ENCODE measurements around the gene LHFPL2. TPM values are rescaled to one million over a fixed set of nuclear protein-coding genes. Genes with fewer than 3 reads are reported as not detected.

LHFPL2 gene
- total RNA-seq, 1 experiment from 2014 or later, result 43.6 TPM

DNA sequence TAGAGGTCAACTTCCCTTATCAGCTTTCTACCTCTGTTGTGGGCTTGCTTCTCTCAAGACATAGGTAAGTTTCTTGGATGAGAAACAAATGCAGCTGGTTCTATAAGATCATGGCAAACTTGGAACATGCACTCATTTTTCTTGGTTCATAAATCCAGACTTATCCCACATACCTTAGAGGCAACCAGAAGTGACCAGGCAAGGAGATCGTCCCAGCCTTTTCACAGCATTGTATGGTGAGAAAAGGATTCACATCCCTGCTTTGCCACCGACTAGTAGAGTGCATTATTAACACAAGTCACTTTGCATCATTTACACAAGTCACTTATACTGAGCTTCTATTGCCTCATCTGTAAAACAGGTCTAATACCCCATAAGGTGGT is 35.4 kb downstream of the LHFPL2 start:
- CTCF ChIA-PET, result interaction anchor here (0.6 to 1.4 kb wide), 2 partner anchors 11 to 75 kb away, joined by 4 read pairs; no protein-coding TSS in a partner anchor
- no peak overlapping the region for H3K27ac Mint-ChIP-seq (ENCODE audit: unreplicated experiment)
- TF ChIP-seq, protein P1, sequence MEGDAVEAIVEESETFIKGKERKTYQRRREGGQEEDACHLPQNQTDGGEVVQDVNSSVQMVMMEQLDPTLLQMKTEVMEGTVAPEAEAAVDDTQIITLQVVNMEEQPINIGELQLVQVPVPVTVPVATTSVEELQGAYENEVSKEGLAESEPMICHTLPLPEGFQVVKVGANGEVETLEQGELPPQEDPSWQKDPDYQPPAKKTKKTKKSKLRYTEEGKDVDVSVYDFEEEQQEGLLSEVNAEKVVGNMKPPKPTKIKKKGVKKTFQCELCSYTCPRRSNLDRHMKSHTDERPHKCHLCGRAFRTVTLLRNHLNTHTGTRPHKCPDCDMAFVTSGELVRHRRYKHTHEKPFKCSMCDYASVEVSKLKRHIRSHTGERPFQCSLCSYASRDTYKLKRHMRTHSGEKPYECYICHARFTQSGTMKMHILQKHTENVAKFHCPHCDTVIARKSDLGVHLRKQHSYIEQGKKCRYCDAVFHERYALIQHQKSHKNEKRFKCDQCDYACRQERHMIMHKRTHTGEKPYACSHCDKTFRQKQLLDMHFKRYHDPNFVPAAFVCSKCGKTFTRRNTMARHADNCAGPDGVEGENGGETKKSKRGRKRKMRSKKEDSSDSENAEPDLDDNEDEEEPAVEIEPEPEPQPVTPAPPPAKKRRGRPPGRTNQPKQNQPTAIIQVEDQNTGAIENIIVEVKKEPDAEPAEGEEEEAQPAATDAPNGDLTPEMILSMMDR (IDR thresholded peaks at IDR 0.05; ENCODE audit: unreplicated experiment), result no peak
- no peaks in the 10 kb centered on the region for H3K9me3 Mint-ChIP-seq (ENCODE audit: low read depth, unreplicated experiment)
- no TSS peak for BruUV-seq (replicated peaks)
- no peak for DNase-seq
- H3K27me3 Mint-ChIP-seq (ENCODE audit: unreplicated experiment), result no peaks in the 10 kb centered on the region
- intact Hi-C loops (cut with micrococcal nuclease; ENCODE audit: unreplicated experiment), result no loop called here
- peaks cover 22% of the 10 kb centered on the region for H3K4me1 Mint-ChIP-seq (ENCODE audit: low read depth, unreplicated experiment)
- H3K36me3 Mint-ChIP-seq (ENCODE audit: insufficient read depth, unreplicated experiment), result peaks cover 11% of the 10 kb centered on the region
- no peak overlapping the region for H3K4me3 Mint-ChIP-seq (ENCODE audit: low read depth, unreplicated experiment)

DNA sequence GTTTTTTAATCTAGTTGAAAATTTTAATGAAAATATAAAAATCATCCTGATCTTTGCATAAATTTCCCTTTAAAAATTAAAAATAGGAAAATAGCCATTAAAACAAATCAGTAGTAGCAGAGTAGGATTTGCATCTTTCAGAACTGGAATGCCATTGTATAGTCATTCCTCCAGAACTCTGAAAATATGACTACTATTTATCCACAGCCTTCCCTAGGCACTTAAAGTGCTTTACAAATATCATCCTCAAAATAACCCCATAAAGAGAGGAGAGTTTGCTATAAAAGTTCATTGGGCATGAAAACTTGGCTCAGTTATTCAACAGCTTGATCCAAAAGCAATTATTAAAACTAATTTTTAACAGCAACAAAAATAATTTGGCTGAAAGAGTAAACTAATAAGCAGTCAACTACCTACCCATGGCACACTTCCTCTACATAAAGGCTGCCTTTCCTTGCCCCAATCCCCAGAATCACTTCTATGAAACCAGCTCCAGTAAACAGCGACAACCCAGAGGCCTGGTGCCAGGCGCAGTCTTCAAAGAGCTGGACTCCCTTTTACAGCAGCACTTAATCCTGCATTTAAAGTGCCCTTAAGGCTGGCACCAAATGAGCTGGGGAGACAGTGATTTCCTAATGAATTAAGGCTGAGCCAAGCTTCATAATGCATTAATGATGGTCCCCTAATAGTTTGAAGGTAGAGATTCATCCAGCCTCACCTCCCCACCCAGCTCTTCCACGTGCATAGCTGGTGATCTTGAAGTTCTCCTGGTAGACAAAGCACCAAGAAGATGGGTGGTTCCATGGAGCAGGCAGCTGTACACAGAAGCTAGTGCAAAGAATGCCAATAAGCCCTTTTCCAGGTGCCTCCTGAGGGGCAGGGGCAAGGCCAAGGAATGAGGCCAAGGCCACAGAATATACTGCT is 36.1 kb downstream of the LHFPL2 start:
- peaks cover 29% of the 10 kb centered on the region for H3K4me1 Mint-ChIP-seq (ENCODE audit: low read depth, unreplicated experiment)
- peaks cover 8% of the 10 kb centered on the region for H3K36me3 Mint-ChIP-seq (ENCODE audit: insufficient read depth, unreplicated experiment)
- H3K27ac Mint-ChIP-seq (ENCODE audit: unreplicated experiment), result no peak overlapping the region
- CTCF ChIA-PET, result interaction anchor here (0.6 to 1.4 kb wide), 2 partner anchors 11 to 76 kb away, joined by 4 read pairs; no protein-coding TSS in a partner anchor
- no TSS peak for BruUV-seq (replicated peaks)
- TF ChIP-seq, protein P1 (IDR thresholded peaks at IDR 0.05; ENCODE audit: unreplicated experiment), result no peak
- no peaks in the 10 kb centered on the region for H3K27me3 Mint-ChIP-seq (ENCODE audit: unreplicated experiment)
- intact Hi-C loops (cut with micrococcal nuclease; ENCODE audit: unreplicated experiment), result no loop called here
- no peaks in the 10 kb centered on the region for H3K9me3 Mint-ChIP-seq (ENCODE audit: low read depth, unreplicated experiment)
- no peak overlapping the region for H3K4me3 Mint-ChIP-seq (ENCODE audit: low read depth, unreplicated experiment)
- no peak for DNase-seq

DNA sequence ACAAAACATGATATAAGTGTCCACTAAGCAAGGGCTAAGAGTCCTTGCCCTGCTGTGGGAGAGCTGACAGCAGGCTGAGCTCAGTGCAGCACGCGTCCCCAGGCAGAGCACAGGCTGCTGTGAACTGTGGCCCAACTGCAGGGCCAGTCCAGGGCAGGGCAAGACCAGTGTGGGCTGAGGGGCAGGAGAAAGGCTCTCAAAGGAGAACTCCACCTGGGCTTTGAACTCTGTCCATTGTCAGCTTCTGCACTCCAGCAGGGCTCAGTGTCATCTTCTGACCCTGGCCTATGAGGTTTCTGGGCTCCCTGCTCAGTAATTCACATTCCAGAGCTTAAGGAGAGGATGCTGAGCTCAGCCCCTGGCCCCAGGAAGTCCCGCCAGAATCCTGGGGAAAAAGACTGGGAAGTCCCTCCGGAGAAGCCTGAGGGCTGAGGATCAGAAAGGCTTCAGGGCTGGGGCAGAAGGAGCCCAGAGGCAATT is 37.4 kb downstream of the LHFPL2 start:
- no peak for DNase-seq
- Mint-ChIP-seq H3K4me3 (ENCODE audit: low read depth, unreplicated experiment) (no peak overlapping the region), H3K9me3 (ENCODE audit: low read depth, unreplicated experiment) (no peaks in the 10 kb centered on the region), H3K27me3 (ENCODE audit: unreplicated experiment) (no peaks in the 10 kb centered on the region), H3K4me1 (ENCODE audit: low read depth, unreplicated experiment) (peaks cover 24% of the 10 kb centered on the region), H3K27ac (ENCODE audit: unreplicated experiment) (no peak overlapping the region), H3K36me3 (ENCODE audit: insufficient read depth, unreplicated experiment) (peaks cover 7% of the 10 kb centered on the region)
- TF ChIP-seq, protein P1 (IDR thresholded peaks at IDR 0.05; ENCODE audit: unreplicated experiment), result no peak
- intact Hi-C loops (cut with micrococcal nuclease; ENCODE audit: unreplicated experiment), result no loop called here
- CTCF ChIA-PET, result interaction anchor here (0.7 kb wide), 1 partner anchor 56 kb away, joined by 3 read pairs; no protein-coding TSS in a partner anchor
- no TSS peak for BruUV-seq (replicated peaks)

DNA sequence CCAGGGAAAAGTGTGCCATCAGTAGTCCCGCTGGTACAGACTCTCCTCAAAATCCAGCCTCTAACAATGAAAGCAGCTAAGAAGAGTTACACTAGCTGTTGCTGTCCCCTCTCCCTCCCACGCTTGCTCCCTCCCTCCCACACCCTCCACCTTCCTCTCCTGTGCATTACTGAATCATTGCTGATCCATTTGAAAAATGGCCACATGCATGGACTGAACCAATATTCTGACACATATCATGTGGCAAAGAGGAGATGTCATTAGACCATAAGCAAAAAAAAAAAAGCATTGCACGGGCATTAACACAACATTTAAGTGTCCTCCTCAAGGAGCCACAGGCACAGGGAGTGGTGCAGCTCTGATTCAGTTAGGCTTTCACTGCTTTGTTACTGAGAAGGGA is 37.9 kb downstream of the LHFPL2 start:
- no peak overlapping the region for H3K27ac Mint-ChIP-seq (ENCODE audit: unreplicated experiment)

More for the DNA sequence above, 37.9 kb downstream of the LHFPL2 start:
- Mint-ChIP-seq H3K4me3 (ENCODE audit: low read depth, unreplicated experiment) (no peak overlapping the region), H3K9me3 (ENCODE audit: low read depth, unreplicated experiment) (no peaks in the 10 kb centered on the region), H3K27me3 (ENCODE audit: unreplicated experiment) (no peaks in the 10 kb centered on the region), H3K36me3 (ENCODE audit: insufficient read depth, unreplicated experiment) (peaks cover 6% of the 10 kb centered on the region), H3K4me1 (ENCODE audit: low read depth, unreplicated experiment) (peaks cover 19% of the 10 kb centered on the region)
- CTCF ChIA-PET, result interaction anchor here (0.7 kb wide), 1 partner anchor 56 kb away, joined by 3 read pairs; no protein-coding TSS in a partner anchor
- intact Hi-C loops (cut with micrococcal nuclease; ENCODE audit: unreplicated experiment), result no loop called here
- no TSS peak for BruUV-seq (replicated peaks)
- TF ChIP-seq, protein P1 (IDR thresholded peaks at IDR 0.05; ENCODE audit: unreplicated experiment), result no peak
- no peak for DNase-seq

All from Calu3 (cell line).